GM11168 (cell line): ENCODE results near the gene ROBO1.

ENCODE experiments used
- in situ Hi-C: fragments of 300-500 bp; cut with MboI; formaldehyde crosslinking; loops from one replicate; pipeline ENCODE4 v1.12.0; 2022; ENCODE audit warnings: low sequenced_read_pairs; ENCODE audit not compliant: unreplicated experiment

ROBO1 gene

DNA sequence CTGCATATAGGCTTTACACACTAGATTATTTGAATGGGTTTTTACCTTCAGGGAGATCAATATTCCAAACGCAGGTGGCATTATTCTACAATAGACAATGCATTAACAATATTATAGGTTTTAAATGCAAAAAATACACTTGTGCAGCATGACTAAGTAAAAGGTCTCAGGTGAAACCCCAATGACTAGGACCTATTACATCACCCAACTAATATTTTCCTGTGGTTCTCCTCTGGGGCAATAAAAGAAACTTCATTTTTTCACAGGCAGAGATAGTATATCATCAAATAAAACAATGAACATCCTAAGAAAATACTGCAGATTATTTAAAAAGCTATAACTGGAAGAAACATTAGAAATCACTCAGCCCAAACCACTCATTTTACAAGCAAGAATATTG lies 375.3 kb downstream of the ROBO1 start:
- in situ Hi-C loops = no loop called here

GRCh38 chr3:79390352-79390751 lies 377.4 kb downstream of the ROBO1 start:
- in situ Hi-C loops = no loop called here

DNA sequence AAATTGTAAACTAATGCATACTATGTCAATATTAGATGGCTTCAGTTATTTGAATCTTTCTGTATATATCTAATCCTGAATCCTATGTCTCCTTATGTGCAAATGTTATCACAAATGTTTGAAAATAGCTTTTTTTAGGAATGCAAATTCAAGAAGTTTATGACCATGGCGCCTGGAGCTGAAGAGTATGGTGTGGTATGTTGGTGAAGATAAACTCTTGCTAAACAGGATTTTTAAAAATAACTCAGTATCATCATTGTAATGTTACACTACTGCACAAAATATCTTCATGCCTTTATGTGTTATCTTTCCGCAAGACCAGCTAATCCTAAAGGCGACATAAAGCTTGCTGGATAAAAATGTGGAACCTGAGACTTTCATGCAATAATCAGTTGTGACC lies 382.6 kb downstream of the ROBO1 start:
- in situ Hi-C loops = no loop called here

DNA sequence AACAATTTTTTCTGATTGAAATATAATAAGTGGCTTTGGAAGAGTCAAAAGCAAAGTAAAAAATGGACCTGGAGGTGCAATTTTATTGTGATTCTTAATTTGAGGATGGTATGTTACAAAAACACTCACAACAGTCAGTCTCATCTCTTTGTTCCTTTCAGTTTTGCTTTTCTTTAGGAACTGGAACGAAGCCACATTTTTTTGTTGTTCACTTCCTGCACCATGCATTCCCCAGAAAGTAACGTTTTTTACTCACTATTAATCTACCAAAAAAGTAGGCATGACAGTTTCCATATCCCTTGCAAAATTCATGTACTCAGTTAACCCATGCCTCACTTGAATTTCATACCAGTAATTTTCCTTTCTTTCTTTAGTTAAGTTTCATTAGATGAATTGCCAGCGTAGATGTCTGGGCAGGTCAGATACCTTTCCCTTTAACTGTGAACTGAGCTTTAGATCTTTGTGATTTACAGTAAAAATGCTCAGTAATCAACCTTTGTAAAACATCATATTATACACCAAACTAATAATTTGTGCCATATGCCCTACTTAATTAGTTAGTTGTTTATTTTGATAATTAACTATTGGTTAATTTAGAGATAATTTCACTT lies 384.3 kb downstream of the ROBO1 start:
- in situ Hi-C loops = no loop called here

DNA sequence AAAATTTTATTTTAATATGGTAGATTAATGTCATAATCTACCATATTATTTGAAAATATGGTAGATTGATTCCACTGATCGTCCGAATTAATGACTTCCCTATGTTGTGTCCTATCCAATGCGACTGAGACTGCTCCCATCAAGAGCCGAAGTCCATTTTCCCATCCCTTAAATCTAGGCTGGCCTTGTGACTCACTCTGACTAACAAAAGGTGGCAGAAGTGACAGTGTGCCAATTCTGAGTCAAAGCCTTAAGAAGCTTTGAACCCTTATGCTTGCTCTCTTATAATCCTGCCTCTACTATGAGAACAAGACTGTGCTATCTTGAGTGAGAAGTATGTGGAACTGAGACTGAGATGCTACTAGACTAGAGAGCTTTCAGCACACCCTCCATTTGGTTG lies 387.2 kb downstream of the ROBO1 start:
- in situ Hi-C loops = no loop called here

GRCh38 chr3:79378064-79378463 lies 389.7 kb downstream of the ROBO1 start:
- in situ Hi-C loops = no loop called here

DNA sequence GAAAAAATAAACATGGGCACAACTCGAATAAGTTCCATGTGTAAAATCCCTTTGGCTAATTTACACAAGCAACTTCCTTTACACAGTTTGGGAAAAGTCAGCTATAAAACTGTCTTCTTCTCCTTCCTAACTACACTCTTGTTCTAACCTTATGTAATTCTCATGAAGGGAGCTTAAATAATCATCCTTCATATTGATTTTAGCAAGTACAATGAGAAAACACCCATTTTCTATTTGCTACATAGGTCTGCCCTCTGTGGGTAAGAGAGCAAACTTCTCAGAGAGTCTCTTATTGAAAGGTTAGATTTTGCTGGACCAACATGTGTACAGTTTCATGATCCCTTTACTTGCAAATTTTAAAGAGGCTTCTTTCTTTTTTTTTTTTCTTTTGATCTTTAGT lies 398.5 kb downstream of the ROBO1 start:
- in situ Hi-C loops = no loop called here

GRCh38 chr3:79368403-79368802 lies 399.4 kb downstream of the ROBO1 start:
- in situ Hi-C loops = no loop called here

DNA sequence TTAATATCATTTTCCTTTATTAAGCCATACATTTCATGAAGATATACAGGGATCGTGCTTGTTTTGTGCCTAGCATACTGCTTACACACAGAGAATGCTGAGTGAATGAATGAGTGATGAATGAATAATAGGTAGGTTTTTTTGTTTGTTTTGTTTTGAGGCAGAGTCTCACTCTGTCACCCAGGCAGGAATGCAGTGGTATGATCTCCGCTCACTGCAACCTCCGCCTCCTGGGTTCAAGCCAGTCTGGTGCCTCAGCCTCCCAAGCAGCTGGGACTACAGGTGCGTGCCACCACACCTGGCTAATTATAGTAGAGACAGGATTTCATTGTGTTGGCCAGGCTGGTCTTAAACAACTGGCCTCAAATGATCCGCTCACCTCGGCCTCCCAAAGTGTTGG lies 400.0 kb downstream of the ROBO1 start:
- in situ Hi-C loops = no loop called here

- in situ Hi-C loops = no loop called here
These were observed 400.7 kb downstream of the ROBO1 start for GRCh38 chr3:79367066-79367465.

- in situ Hi-C loops = no loop called here
These were observed 401.4 kb downstream of the ROBO1 start for GRCh38 chr3:79366414-79366813.

DNA sequence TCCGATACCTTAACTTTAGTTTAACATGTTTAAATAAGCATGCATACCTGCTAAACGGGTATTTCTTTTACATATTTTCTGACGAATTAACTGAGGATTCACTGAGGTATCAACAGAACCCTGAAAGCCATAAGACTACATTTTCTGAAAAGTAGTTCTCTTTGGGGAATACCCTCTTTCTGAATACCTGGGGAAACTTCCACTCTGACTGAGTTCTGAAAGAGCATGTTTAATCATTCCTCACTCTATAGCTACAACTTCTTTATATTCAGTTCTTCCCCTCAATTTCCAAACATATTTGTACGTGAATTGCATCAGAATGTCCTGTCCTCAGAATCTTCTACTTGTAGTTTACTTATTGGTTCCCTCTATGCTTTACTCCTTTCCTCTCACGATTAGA lies 403.0 kb downstream of the ROBO1 start:
- in situ Hi-C loops = no loop called here

GRCh38 chr3:79362571-79363270 lies 405.1 kb downstream of the ROBO1 start:
- in situ Hi-C loops = no loop called here

- in situ Hi-C loops = no loop called here
These were observed 405.9 kb downstream of the ROBO1 start for GRCh38 chr3:79361748-79362378.

DNA sequence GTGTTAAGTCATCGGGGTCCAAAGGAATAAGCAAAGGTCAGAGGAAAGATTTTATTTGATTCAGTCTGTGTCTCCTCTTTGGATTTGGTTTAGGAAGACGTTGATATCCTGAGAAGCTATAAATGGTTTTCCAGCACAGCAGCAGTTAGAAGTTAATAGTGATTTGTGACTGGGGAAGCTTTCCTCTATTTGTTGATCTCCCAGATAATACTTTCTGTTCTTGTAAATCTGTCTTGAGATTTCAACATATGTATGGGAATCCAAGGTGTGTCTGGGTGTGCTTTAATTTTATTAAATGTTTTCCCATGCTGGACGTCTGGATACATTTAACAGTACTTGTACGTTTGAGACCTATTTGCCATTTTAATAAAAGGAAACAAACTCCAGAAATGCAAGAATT lies 409.5 kb downstream of the ROBO1 start:
- in situ Hi-C loops = no loop called here

DNA sequence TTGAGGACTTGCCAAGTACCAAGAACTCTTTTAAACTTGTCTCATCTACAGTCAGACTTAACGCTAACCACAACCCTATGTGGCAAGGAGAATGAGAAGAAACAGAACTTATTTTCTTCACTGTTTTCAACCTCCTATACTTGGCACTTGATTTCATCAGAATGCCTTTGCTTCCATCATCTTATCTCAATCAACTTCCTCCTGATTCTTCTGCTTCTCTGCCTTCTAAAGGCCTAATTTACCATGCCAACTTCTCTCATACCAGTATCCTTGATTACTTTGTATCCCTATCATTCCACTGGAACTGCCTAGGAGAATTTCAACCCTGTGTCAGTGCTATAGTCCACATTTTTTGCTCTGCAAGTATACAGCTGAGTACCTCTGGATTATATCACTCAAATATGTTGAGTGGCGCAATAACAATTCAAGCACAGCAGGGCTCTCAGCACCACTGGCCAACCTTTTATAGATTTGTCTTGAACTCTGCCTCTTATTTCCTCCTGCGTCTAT lies 413.6 kb downstream of the ROBO1 start:
- in situ Hi-C loops = no loop called here

- in situ Hi-C loops = no loop called here
These were observed 416.1 kb downstream of the ROBO1 start for GRCh38 chr3:79351699-79352098.

DNA sequence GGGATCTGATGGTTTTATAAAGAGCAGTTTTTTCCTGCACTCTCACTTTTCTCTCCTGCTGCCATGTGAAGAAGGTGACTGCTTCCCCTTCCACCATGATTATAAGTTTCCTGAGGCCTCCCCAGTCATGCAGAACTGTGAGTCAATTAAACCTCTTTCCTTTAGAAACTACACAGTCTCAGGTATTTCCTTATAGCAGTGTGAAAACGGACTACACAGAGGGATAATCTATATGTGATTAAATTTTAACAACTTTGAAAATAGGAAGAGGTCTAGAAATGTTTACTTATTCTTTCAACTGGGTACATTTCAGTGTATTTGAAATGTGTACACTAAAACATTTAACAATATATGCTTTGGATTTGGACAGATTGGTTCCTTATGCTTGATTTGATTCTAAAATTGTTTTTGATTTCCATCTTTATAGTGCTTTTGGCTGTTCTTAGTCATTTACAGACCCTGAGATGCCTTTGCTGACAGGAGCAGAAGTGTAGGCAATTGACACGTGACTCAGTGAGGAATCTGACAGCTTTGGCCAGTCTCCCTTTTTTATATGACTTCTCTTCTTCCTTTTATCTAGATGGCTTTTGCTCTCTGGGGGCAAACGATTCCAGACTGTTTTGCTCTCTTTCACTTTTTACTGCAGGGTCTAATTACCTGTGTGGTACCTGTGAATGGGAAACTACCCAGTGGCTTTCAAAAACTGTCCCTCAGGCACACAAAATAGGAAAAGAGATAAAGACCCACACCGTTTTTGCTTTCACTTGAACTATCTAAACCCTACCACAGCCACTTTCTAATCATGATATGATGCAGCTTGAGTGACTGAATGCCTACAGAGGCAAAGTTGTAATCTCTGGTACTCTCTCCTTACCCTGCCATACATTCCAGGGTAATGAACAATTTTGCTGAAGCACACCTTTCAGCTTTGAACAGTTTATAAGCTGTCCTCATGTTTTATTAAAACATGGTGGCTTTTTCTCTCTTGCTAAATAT lies 422.6 kb downstream of the ROBO1 start:
- in situ Hi-C loops = no loop called here

DNA sequence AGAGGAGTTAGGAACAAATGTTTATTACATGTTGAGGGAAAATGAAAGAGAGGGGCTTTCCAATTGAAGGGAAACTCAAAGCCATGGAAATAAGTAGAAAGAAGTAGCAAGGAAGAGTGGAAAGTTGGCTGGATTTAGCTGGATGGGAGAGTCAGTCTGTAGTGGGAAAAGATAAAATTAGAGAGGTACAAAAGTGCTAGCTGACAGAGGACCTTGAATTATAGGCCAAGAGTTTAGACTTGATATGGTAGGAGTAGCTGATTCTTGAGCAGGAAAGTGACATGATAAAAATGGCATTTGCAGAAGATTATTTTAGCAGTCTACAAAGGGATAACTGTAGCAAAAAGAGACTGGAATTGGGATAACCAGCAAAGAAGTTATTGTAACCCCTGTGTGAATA lies 425.8 kb downstream of the ROBO1 start:
- in situ Hi-C loops = no loop called here

DNA sequence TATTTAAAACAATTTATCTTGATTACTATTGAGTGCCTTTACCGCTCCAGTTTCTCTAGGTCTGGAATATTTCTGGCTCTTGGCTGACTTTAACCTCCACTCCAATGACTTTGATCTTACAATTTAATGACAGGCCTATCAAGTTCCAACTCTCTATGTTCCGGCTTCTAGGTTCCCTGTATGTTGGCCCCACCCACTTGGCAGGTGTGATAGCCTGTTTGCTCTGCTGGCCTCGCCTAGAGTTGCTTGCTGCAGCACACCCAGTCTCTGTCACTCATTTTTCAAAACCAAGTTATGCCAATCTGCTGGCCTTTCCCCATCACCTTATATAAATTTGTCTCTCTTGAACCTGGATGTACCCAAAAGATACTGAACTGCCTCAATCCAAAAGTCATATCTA lies 428.0 kb downstream of the ROBO1 start:
- in situ Hi-C loops = no loop called here
